NCI-H1092 (cell line): ENCODE data around the gene ZSCAN16.

Experiments used
- DNase-seq: peaks from one replicate; lab custom pipeline; 2025; lab: John Stamatoyannopoulos, UW

Gene ZSCAN16

GRCh38 chr6:28172006-28172405, 47.6 kb downstream of the ZSCAN16 start:
- DNase-seq = no peak

- no peak for DNase-seq
Measured at GRCh38 chr6:28176373-28176772, 52.0 kb downstream of the ZSCAN16 start.
